Upper lobe of left lung (tissue), 4 donors: Measurements from ENCODE around the gene ITSN1.

ENCODE experiments used
- POLR2A ChIP-seq, 4 donors: fragments of 450-650 bp; IDR thresholded peaks; one replicate each; pipeline ENCODE4 v1.5.1; 2016 to 2017; ENCODE audit warnings: antibody characterized with exemption in 4 of 4, mild to moderate bottlenecking in 2 of 4
- POLR2AphosphoS5 ChIP-seq, 2 donors: sonication (generic); formaldehyde crosslinking; IDR thresholded peaks; one replicate each; pipeline ENCODE4 v1.5.1; 2017; ENCODE audit warnings: antibody characterized with exemption in 2 of 2
- TF ChIP-seq, protein P1 (sequence below), 6 experiments: fragments of 450-650 bp in 4 of 6; fragments of 200-600 bp in 2 of 6; sonication (generic) in 2 of 6; IDR thresholded peaks; one replicate each; pipeline ENCODE4 v1.5.1; 2016 to 2019; ENCODE audit warnings: antibody characterized with exemption in 6 of 6

DNA sequence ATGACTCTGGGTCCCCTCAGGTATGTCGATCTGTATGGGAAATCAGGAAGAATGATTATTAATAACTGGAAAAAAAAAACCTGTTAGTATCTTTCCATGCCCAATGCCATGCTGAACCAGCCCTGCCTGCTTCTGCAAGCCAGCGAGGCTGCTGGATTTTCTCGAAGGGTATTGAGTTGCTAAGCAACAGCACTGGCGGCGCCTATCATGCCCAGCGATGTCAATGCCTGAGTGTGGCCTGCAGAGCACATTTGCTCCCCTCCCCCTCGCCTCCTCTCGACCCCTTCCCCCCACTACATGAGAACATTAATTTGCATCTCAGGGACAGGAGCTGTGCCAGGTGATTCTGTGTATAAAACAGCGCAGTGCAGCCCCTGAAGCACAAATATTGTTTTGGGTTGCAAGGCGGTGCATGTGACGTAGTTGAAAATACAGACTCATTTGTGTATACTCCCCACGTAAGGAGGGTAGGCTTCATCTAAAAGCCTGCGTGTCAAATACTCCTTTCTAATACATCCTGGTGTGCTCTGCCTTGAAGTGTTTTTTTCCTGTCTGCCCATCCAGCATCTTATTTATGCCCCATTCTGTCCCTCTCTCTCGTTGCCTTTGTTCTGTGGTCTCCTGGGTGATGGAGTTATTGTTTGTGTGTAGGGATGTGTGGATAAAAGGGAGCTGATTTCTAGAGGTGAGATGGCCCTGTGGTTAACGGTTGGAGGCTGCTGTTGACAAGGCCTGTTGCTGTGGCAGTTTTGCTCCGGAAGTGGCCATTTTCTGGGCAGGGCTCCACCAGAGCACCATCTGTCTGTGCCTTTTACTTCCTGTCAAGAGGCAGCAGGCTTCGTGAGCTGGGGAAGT lies 306.0 kb downstream of the ITSN1 start:
- TF ChIP-seq, protein P1, sequence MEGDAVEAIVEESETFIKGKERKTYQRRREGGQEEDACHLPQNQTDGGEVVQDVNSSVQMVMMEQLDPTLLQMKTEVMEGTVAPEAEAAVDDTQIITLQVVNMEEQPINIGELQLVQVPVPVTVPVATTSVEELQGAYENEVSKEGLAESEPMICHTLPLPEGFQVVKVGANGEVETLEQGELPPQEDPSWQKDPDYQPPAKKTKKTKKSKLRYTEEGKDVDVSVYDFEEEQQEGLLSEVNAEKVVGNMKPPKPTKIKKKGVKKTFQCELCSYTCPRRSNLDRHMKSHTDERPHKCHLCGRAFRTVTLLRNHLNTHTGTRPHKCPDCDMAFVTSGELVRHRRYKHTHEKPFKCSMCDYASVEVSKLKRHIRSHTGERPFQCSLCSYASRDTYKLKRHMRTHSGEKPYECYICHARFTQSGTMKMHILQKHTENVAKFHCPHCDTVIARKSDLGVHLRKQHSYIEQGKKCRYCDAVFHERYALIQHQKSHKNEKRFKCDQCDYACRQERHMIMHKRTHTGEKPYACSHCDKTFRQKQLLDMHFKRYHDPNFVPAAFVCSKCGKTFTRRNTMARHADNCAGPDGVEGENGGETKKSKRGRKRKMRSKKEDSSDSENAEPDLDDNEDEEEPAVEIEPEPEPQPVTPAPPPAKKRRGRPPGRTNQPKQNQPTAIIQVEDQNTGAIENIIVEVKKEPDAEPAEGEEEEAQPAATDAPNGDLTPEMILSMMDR (IDR thresholded peaks at IDR 0.05), result no peak
- TF ChIP-seq POLR2A (IDR thresholded peaks at IDR 0.05), result peak in 2 of 4 donors; percentile 17 to 35
- peak in 1 of 2 donors; percentile 24 for TF ChIP-seq POLR2AphosphoS5 (IDR thresholded peaks at IDR 0.05)
